Astrocyte of the spinal cord (primary cell): Measurements from ENCODE around the gene DCAF17.

Experiments used
- DNase-seq: peaks from one replicate; pipeline ENCODE4 v3.0.0; 2011; ENCODE audit warnings: low read depth, low spot score
- H3K4me3 ChIP-seq: 2 replicates; pipeline ENCODE4 v1.5.1; 2011; ENCODE audit warnings: low read depth, mild to moderate bottlenecking, low read length, moderate library complexity
- in situ Hi-C: cut with HindIII; loops from 2 replicates; pipeline ENCODE4 v1.10.0; 2017; ENCODE audit warnings: low sequenced_read_pairs
- TF ChIP-seq, protein P1 (sequence below): IDR thresholded peaks from 2 replicates; pipeline ENCODE4 v1.5.1; 2012; ENCODE audit warnings: low read depth, mild to moderate bottlenecking, low read length, inconsistent platforms

The DCAF17 gene

DNA sequence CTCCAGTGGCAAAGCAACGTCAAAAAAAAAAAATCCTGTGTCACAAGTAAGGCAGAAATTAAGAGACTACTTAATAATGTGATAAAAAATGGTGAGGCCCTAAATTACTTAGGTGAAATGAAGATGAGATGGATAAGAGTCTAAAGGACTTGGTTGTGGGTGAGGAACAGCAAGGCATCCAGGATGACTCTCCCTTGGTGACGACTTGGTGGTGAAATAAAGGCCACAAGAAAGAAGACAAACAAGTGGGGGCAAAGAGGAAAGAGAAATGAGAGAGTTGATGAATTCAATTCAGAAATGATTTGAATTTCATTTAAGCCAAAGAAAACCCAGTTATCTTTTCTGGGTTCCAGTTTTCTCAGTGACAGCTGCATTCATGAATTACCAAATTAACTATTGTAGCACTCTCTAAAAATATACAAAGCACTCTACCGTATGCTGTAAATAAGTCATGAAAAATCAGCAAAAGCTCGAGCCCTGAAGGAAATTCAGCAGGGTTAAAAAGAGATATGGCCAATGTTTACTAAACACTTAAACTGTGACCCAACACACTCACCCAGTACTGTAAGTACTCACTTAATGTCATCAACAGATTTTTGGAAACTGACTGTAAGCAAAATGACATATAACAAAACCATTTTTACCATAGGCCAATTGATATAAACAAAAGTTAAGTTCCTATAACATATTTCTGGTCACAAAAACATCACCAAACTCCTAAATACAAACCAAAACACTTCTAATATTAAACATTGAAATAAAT is 1.6 kb upstream of the DCAF17 start:
- in situ Hi-C loops, result no loop called here
- no peak overlapping the region for H3K4me3 ChIP-seq
- no peak for DNase-seq
- TF ChIP-seq, protein P1, sequence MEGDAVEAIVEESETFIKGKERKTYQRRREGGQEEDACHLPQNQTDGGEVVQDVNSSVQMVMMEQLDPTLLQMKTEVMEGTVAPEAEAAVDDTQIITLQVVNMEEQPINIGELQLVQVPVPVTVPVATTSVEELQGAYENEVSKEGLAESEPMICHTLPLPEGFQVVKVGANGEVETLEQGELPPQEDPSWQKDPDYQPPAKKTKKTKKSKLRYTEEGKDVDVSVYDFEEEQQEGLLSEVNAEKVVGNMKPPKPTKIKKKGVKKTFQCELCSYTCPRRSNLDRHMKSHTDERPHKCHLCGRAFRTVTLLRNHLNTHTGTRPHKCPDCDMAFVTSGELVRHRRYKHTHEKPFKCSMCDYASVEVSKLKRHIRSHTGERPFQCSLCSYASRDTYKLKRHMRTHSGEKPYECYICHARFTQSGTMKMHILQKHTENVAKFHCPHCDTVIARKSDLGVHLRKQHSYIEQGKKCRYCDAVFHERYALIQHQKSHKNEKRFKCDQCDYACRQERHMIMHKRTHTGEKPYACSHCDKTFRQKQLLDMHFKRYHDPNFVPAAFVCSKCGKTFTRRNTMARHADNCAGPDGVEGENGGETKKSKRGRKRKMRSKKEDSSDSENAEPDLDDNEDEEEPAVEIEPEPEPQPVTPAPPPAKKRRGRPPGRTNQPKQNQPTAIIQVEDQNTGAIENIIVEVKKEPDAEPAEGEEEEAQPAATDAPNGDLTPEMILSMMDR, result no peak

DNA sequence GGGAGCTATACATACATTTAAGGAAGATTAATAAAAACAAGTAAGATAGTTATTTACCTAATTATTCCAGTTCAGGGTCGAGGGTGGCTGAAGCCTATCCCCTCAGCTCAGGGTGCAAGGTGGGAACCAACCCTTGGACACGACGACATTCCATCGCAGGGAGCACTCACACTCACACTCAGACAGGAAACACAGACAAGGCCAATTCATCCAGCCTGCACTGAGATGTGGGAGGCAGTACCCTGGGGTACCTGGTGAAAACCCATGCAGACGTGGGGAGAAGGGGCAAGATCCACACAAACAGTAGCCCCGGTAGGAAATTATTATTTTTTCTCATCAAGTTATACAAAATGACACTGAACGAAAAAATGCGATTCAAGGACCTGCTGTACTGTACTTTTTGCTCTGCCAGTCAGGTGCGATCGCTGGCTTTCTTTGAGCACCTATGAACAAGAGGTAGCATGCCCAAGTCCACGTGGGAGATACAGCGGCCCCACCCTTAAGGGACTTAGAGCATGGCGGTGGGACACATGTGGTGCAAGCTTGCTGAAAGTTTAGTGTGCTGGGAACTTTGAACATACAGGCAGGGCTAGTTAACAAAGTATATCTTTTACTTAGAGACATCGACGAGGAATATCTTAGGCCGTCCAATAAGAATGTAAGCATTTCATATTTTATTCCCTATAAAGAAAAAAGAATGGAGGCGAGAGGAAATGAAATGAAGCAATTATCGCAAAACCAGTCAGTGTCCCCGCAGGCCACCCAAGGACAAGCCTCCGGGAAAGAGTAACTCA is 860 bp upstream of the DCAF17 start:
- in situ Hi-C loops, result no loop called here
- TF ChIP-seq, protein P1, result no peak
- peak; percentile 27 for DNase-seq
- H3K4me3 ChIP-seq, result peak overlapping the region; percentile 77

DNA sequence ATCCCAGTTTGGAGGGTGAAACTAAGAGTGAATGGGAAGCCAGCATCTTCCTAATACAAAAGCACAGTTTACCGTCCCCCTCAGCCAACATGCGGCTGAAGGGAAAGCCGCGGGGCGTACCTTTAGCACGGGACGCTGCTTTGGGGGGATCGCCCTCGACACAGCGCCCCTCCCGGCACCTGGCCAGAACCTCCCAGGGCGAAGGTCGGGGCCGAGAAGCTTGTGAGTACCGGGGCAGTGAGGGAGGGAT is 338 bp upstream of the DCAF17 start, which contains the start of gene METTL8:
TSS of gene METTL8 (minus strand) at position 228 of the 250 bp plus-strand sequence. CDS start 41,805 bp downstream, outside the sequence.
- TF ChIP-seq, protein P1, result peak; percentile 27
- peak within 1 kb of the TSS; percentile 77 for H3K4me3 ChIP-seq
- in situ Hi-C loops, result no loop called here
- DNase-seq, result no peak

DNA sequence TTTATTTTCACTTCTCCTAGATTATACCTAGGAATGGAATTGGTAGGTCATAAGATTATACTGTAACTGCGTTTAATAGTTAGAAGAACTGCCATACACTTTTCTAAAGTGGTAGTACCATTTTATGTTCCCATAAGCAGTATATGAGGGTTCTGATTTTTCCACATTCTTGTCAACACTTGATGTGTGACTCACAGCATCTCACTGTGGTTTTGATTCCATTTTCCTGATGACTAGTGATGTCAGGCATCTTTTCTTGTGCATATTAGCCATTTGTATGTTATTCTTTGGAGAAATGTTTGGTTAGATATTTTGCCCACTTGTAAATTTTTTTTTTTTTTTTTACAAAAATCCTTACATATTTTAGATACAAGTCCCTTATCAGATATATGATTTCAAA is 2.3 kb downstream of the DCAF17 start:
- peak; percentile 80 for DNase-seq
- no peak overlapping the region for H3K4me3 ChIP-seq
- TF ChIP-seq, protein P1, result no peak
- in situ Hi-C loops, result no loop called here

- no peak for DNase-seq
- in situ Hi-C loops, result no loop called here
- no peak overlapping the region for H3K4me3 ChIP-seq
- TF ChIP-seq, protein P1, result no peak
Observed at GRCh38 chr2:171441470-171441869, 7.4 kb downstream of the DCAF17 start.

- TF ChIP-seq, protein P1, result peak; percentile 14
- in situ Hi-C loops, result no loop called here
- H3K4me3 ChIP-seq, result no peak overlapping the region
- DNase-seq, result no peak
Observed at GRCh38 chr2:171447675-171448074, 13.6 kb downstream of the DCAF17 start.
